RWPE2 (cell line): ENCODE measurements around the gene ANKRD17.

Experiments used
- ATAC-seq: fragments of 200-7000 bp; cut with Tn5 transposase; 3 replicates; pipeline ENCODE4 v1.9.1; 2021; ENCODE audit warnings: low read depth
- DNase-seq: peaks from one replicate; pipeline ENCODE4 v3.0.0-alpha.2; 2020; ENCODE audit warnings: low spot score
- H3K27ac ChIP-seq: fragments of 450-650 bp; 2 replicates; pipeline ENCODE4 v1.5.1; 2017; ENCODE audit warnings: mild to moderate bottlenecking; ENCODE audit not compliant: poor library complexity, severe bottlenecking
- H3K27me3 ChIP-seq: fragments of 250-450 bp; sonication (Bioruptor Pico); 2 replicates; pipeline ENCODE4 v1.5.1; 2021; ENCODE audit warnings: mild to moderate bottlenecking, moderate library complexity; ENCODE audit not compliant: insufficient read depth, poor library complexity, severe bottlenecking
- H3K36me3 ChIP-seq: fragments of 250-450 bp; sonication (Bioruptor Pico); 2 replicates; pipeline ENCODE4 v1.5.1; 2020; ENCODE audit warnings: low read depth, mild to moderate bottlenecking, moderate library complexity
- H3K4me1 ChIP-seq: fragments of 250-450 bp; sonication (Bioruptor Pico); 2 replicates; pipeline ENCODE4 v1.5.1; 2021; ENCODE audit warnings: mild to moderate bottlenecking, moderate library complexity; ENCODE audit not compliant: insufficient read depth, poor library complexity, severe bottlenecking
- H3K4me3 ChIP-seq: fragments of 250-450 bp; sonication (Bioruptor Pico); 2 replicates; pipeline ENCODE4 v1.5.1; 2021; ENCODE audit warnings: mild to moderate bottlenecking, moderate library complexity; ENCODE audit not compliant: severe bottlenecking
- H3K9me3 ChIP-seq: fragments of 250-450 bp; sonication (Bioruptor Pico); 2 replicates; pipeline ENCODE4 v1.5.1; 2021; ENCODE audit warnings: mild to moderate bottlenecking, moderate library complexity; ENCODE audit not compliant: severe bottlenecking
- CTCF ChIP-seq: fragments of 450-650 bp; IDR thresholded peaks from one replicate; pipeline ENCODE4 v1.5.1; 2017; ENCODE audit warnings: mild to moderate bottlenecking, moderate library complexity; ENCODE audit not compliant: poor library complexity, severe bottlenecking

The ANKRD17 gene

GRCh38 chr4:73090738-73091137, 167.9 kb downstream of the ANKRD17 start:
- TF ChIP-seq CTCF = no peak
- Histone ChIP-seq H3K4me1 (no peaks in the 10 kb centered on the region), H3K36me3 (peaks cover 89% of the 10 kb centered on the region), H3K4me3 (no peak overlapping the region), H3K9me3 (no peaks in the 10 kb centered on the region), H3K27me3 (no peaks in the 10 kb centered on the region), H3K27ac (no peak overlapping the region)
- DNase-seq (no peak), ATAC-seq (no peak)

GRCh38 chr4:73087871-73088270, 170.7 kb downstream of the ANKRD17 start:
- Histone ChIP-seq H3K27me3 (no peaks in the 10 kb centered on the region), H3K9me3 (no peaks in the 10 kb centered on the region), H3K27ac (no peak overlapping the region), H3K4me3 (no peak overlapping the region), H3K36me3 (peaks cover 89% of the 10 kb centered on the region), H3K4me1 (no peaks in the 10 kb centered on the region)
- ATAC-seq (no peak), DNase-seq (no peak)
- no peak for TF ChIP-seq CTCF

- no peak for TF ChIP-seq CTCF
- H3K27ac ChIP-seq = no peak overlapping the region
- no peak for ATAC-seq
- no peaks in the 10 kb centered on the region for H3K27me3 ChIP-seq
- no peak overlapping the region for H3K4me3 ChIP-seq
- peaks cover 88% of the 10 kb centered on the region for H3K36me3 ChIP-seq
- H3K9me3 ChIP-seq = no peaks in the 10 kb centered on the region
- no peak for DNase-seq
- H3K4me1 ChIP-seq = no peaks in the 10 kb centered on the region
These were observed 172.3 kb downstream of the ANKRD17 start for GRCh38 chr4:73086095-73086868.

- peaks cover 95% of the 10 kb centered on the region for H3K36me3 ChIP-seq
- no peaks in the 10 kb centered on the region for H3K27me3 ChIP-seq
- H3K27ac ChIP-seq = no peak overlapping the region
- H3K4me1 ChIP-seq = peaks cover 4% of the 10 kb centered on the region
- ATAC-seq = no peak
- H3K9me3 ChIP-seq = no peaks in the 10 kb centered on the region
- no peak overlapping the region for H3K4me3 ChIP-seq
- no peak for TF ChIP-seq CTCF
- no peak for DNase-seq
These were observed 177.8 kb downstream of the ANKRD17 start for GRCh38 chr4:73080789-73081188.

- no peaks in the 10 kb centered on the region for H3K9me3 ChIP-seq
- no peaks in the 10 kb centered on the region for H3K27me3 ChIP-seq
- ATAC-seq (no peak), DNase-seq (no peak)
- no peak overlapping the region for H3K4me3 ChIP-seq
- no peak overlapping the region for H3K27ac ChIP-seq
- TF ChIP-seq CTCF = no peak
- peaks cover 4% of the 10 kb centered on the region for H3K4me1 ChIP-seq
- H3K36me3 ChIP-seq = peaks cover 76% of the 10 kb centered on the region
These were observed 182.8 kb downstream of the ANKRD17 start for GRCh38 chr4:73075832-73076231.
